Esophagus muscularis mucosa (tissue), 4 donors: Measurements from ENCODE around the gene AGAP1. TPM values are rescaled to one million over a fixed set of nuclear protein-coding genes. Genes with fewer than 3 reads are reported as not detected.

Experiments used
- DNase-seq: peaks from one replicate; pipeline ENCODE4 v3.0.0-alpha.2; 2017; ENCODE audit errors: extremely low spot score
- H3K27ac ChIP-seq, 4 donors: fragments of 200-600 bp; sonication (generic); replicated peaks in 1 of 4; 1 replicate in 3 of 4; 2 replicates in 1 of 4; pipeline ENCODE4 v1.5.1; 2016 to 2019; ENCODE audit warnings: mild to moderate bottlenecking in 1 of 4
- H3K27me3 ChIP-seq, 4 donors: fragments of 200-600 bp; sonication (generic); one replicate each; pipeline versions ENCODE4 v1.5.1 to v1.6.0; 2016 to 2019
- H3K36me3 ChIP-seq, 4 donors: fragments of 200-600 bp; sonication (generic); one replicate each; pipeline ENCODE4 v1.5.1; 2016 to 2019
- H3K4me1 ChIP-seq, 4 donors: fragments of 200-600 bp; sonication (generic); one replicate each; pipeline ENCODE4 v1.5.1; 2016 to 2019
- H3K4me3 ChIP-seq, 4 donors: fragments of 200-600 bp; sonication (generic); 1 replicate in 2 of 4; 2 replicates in 2 of 4; pipeline ENCODE4 v1.5.1; 2016 to 2019; ENCODE audit warnings: mild to moderate bottlenecking in 4 of 4, moderate library complexity in 1 of 4
- H3K9me3 ChIP-seq, 4 donors: fragments of 200-600 bp; sonication (generic); 1 replicate in 3 of 4; 2 replicates in 1 of 4; pipeline ENCODE4 v1.5.1; 2016 to 2019
- EP300 ChIP-seq: sonication (generic); formaldehyde crosslinking; IDR thresholded peaks from one replicate; pipeline ENCODE4 v1.6.1; 2017; ENCODE audit warnings: antibody characterized with exemption
- POLR2A ChIP-seq: fragments of 450-650 bp; IDR thresholded peaks from one replicate; pipeline ENCODE4 v1.6.1; 2017; ENCODE audit warnings: antibody characterized with exemption, moderate library complexity, mild to moderate bottlenecking, low read depth
- POLR2AphosphoS5 ChIP-seq, 2 donors: sonication (generic); formaldehyde crosslinking; IDR thresholded peaks; one replicate each; pipeline ENCODE4 v1.6.1; 2017; ENCODE audit warnings: antibody characterized with exemption in 2 of 2
- WGBS: methylation state at CpG from one replicate; pipeline ENCODE4 v1.1.5; 2018; 5-methylcytosine and 5-hydroxymethylcytosine counted together
- intact Hi-C: fragments of 100-400 bp; cut with DNase I; formaldehyde crosslinking; loops from one replicate; pipeline ENCODE4 v1.15.1; 2023
- total RNA-seq, 4 donors: library from RNA; depleted of rRNA; stranded (reverse); fragments of >200 nt; gene quantifications; one replicate each; pipeline versions ENCODE4 v1.1.0 to v1.2.1, GENCODE V29; 2016
- TF ChIP-seq, protein P1 (sequence below), 3 experiments: fragments of 200-600 bp in 2 of 3; fragments of 450-650 bp in 1 of 3; sonication (generic) in 2 of 3; IDR thresholded peaks; one replicate each; pipeline ENCODE4 v1.5.1; 2017 to 2019; ENCODE audit warnings: antibody characterized with exemption in 3 of 3, mild to moderate bottlenecking in 2 of 3, moderate library complexity in 1 of 3

AGAP1 gene
- total RNA-seq, 4 donors from 2014 or later: 37.9 to 62.4 (median 47.2) TPM

DNA sequence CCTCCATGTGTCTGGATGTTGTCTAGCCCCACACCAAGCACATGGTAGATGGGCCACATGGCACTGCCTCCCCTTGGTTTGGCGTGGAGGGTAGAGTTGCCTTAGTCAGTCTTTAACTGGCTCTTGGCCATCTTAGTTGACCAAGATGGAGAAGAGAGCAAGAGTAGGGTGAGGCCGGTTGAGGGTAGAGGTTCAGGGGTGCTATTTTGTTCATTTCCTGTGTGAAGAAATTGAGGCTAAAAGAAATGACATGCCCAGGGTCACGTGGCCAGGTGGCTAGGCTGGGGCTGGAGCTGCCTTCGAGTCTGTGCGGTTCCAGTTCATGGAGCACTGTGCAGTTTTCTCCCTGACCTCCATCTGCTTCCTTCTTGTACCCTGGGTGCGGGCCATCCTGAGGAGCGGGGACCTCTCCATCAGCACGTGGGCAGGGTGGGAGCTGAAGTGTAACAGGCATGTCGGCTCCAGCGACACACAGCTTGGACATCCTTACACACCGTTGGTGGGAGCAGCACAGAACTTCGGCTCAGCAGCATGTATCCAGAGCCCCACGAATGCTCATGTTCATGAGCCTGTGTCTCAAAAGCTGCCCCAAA lies 461.1 kb downstream of the AGAP1 start:
- Histone ChIP-seq H3K4me3 (no peak overlapping the region), H3K27me3 (no peaks in the 10 kb centered on the region), H3K9me3 (no peaks in the 10 kb centered on the region), H3K36me3 (peaks cover 0 to 28% (median 8%) of the 10 kb centered on the region in 4 donors), H3K4me1 (peaks cover 0 to 6% (median 3%) of the 10 kb centered on the region in 4 donors), H3K27ac (no peak overlapping the region)
- 93% methylated on average over 13 of the region's 13 CpGs for WGBS
- intact Hi-C loops: no loop called here
- TF ChIP-seq EP300: no peak
- no peak for TF ChIP-seq POLR2A
- no peak for TF ChIP-seq POLR2AphosphoS5 (IDR thresholded peaks at IDR 0.05)
- no peak for DNase-seq

DNA sequence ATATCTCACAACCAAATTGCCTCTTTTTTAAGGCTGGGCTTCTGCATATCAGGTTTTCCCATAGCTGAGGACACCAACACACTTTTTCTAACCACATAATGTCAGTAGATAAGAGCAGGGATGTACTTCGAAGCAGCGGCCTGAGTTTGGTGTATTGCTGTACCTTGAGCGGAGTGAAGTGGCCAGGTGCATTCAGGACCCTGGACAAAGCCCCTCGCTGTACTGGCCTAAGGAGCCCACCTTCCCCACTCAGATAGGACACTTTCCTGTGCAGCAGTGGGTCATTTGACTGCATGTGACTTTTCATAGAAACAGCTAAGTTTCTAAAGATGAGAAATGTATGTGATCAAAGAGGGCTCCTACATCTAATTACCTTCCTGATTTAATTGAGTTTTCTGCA lies 461.8 kb downstream of the AGAP1 start:
- Histone ChIP-seq H3K4me3 (no peak overlapping the region), H3K4me1 (no peaks in the 10 kb centered on the region), H3K36me3 (peaks cover 0 to 28% (median 9%) of the 10 kb centered on the region in 4 donors), H3K27ac (no peak overlapping the region), H3K9me3 (no peaks in the 10 kb centered on the region), H3K27me3 (no peaks in the 10 kb centered on the region)
- no peak for DNase-seq
- TF ChIP-seq, protein P1, sequence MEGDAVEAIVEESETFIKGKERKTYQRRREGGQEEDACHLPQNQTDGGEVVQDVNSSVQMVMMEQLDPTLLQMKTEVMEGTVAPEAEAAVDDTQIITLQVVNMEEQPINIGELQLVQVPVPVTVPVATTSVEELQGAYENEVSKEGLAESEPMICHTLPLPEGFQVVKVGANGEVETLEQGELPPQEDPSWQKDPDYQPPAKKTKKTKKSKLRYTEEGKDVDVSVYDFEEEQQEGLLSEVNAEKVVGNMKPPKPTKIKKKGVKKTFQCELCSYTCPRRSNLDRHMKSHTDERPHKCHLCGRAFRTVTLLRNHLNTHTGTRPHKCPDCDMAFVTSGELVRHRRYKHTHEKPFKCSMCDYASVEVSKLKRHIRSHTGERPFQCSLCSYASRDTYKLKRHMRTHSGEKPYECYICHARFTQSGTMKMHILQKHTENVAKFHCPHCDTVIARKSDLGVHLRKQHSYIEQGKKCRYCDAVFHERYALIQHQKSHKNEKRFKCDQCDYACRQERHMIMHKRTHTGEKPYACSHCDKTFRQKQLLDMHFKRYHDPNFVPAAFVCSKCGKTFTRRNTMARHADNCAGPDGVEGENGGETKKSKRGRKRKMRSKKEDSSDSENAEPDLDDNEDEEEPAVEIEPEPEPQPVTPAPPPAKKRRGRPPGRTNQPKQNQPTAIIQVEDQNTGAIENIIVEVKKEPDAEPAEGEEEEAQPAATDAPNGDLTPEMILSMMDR (IDR thresholded peaks at IDR 0.05): no peak
- no peak for TF ChIP-seq POLR2A
- TF ChIP-seq EP300: no peak
- TF ChIP-seq POLR2AphosphoS5 (IDR thresholded peaks at IDR 0.05): no peak
- intact Hi-C loops: no loop called here
- 83% methylated on average over 4 of the region's 4 CpGs for WGBS

DNA sequence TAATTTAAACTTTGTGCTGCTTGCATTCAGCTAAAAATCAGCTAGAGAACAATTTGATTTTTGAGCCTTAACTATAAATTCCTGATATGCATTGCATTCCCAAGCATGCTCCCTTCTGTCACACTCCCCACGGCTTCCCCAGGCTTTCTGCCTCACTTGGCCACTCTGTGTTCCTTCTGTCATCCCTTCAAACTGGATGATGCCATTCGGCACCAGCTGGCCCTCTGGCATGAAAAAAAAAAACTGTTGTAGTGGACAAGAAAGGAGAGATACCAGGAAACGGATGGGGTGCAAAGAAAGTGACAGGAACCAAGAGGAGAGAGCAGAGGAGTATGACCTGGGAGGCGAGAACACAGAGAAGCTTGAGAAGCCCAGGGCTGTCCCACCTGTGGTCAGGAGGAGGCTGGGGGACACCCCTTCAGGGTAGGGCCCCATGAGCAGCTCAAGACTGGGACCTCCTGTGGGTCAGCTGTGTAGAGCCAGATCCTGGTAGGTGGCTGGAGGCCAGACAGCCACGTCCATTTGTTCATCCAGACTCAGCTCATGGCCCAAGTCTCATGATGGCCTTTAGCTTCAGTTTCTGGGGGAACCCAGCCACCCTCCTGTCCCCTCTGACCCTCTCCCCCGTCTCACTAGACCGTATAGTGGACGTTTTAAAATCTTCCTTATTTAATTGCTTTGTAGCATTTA lies 462.6 kb downstream of the AGAP1 start:
- H3K36me3 ChIP-seq: peaks cover 4 to 31% (median 9%) of the 10 kb centered on the region in 4 donors
- TF ChIP-seq POLR2A (no peak), EP300 (no peak), POLR2AphosphoS5 (IDR thresholded peaks at IDR 0.05) (no peak)
- TF ChIP-seq, protein P1 (IDR thresholded peaks at IDR 0.05): no peak
- no peaks in the 10 kb centered on the region for H3K4me1 ChIP-seq
- 89% methylated on average over 8 of the region's 8 CpGs for WGBS
- no peaks in the 10 kb centered on the region for H3K9me3 ChIP-seq
- DNase-seq: no peak
- no peak overlapping the region for H3K27ac ChIP-seq
- H3K27me3 ChIP-seq: no peaks in the 10 kb centered on the region
- intact Hi-C loops: no loop called here
- H3K4me3 ChIP-seq: no peak overlapping the region

DNA sequence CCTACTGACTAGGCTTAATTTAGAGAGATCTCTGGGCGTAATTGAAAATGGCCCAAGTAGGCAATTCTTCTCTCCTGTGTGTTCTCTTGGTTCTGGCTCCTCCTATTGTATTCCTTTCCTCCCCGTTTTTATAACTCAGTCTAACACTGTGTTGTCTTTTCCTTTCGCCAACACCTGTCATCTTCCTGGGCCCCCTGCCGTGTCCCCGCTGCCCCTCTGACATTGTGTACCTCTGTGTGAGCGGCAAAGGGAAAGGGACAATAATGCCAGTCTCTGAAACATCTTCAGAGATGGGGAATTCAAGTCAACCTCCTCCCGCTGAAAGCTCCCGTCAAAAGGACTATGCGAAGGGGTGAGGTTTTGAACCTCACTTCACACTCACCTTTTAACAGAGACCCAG lies 463.4 kb downstream of the AGAP1 start:
- TF ChIP-seq POLR2AphosphoS5 (IDR thresholded peaks at IDR 0.05) (no peak), EP300 (no peak), POLR2A (no peak)
- TF ChIP-seq, protein P1 (IDR thresholded peaks at IDR 0.05): no peak
- Histone ChIP-seq H3K4me3 (no peak overlapping the region), H3K27ac (no peak overlapping the region), H3K4me1 (no peaks in the 10 kb centered on the region), H3K9me3 (no peaks in the 10 kb centered on the region), H3K27me3 (no peaks in the 10 kb centered on the region), H3K36me3 (peaks cover 4 to 31% (median 9%) of the 10 kb centered on the region in 4 donors)
- intact Hi-C loops: no loop called here
- WGBS: 88% methylated on average over 9 of the region's 9 CpGs
- DNase-seq: no peak

DNA sequence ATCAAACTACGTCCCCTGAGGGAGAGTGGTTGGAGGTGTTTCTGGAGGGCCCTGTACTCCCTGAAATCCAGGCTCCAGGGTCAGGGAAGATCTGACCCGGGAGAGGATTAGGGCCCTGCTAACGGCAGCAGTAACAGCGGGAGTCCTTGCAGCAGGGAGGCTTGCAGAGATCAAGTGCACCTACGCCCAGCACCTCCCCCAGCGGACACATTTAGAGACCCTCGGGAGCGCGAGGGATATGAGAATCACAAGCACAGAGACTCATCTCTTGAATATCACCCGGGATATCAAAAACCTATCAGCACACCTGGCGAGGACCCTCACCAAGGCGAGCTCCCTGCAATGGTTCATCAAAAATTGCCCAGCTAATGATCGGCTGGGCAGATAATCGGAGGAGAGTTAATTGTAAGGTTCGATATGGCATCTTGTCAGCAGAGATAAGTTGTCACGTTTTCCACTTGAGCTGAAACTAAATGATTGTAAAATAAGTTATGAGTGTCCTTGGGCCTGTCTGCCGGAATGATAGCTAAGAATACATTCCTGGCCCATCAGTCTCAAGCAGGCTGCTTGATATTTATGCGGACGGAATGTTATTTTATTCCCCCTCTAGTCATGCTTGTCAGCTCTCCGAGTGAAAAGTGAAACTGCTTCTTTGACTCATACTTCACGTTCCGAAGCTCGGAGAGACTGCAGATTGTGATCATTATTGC lies 464.5 kb downstream of the AGAP1 start:
- H3K27me3 ChIP-seq: no peaks in the 10 kb centered on the region
- no peaks in the 10 kb centered on the region for H3K4me1 ChIP-seq
- H3K9me3 ChIP-seq: no peaks in the 10 kb centered on the region
- DNase-seq: no peak
- H3K4me3 ChIP-seq: no peak overlapping the region
- intact Hi-C loops: no loop called here
- WGBS: 91% methylated on average over 23 of the region's 23 CpGs
- TF ChIP-seq POLR2AphosphoS5 (IDR thresholded peaks at IDR 0.05): no peak
- no peak for TF ChIP-seq EP300
- TF ChIP-seq POLR2A: no peak
- TF ChIP-seq, protein P1 (IDR thresholded peaks at IDR 0.05): no peak
- H3K27ac ChIP-seq: no peak overlapping the region
- H3K36me3 ChIP-seq: peaks cover 4 to 28% (median 9%) of the 10 kb centered on the region in 4 donors
